OCI-LY3 (cell line): ENCODE measurements around the gene NOXA1.

ENCODE experiments used
- H2AFZ ChIP-seq: fragments of 200-600, 300-600 bp; shearing (Covaris generic); 2 replicates; pipeline ENCODE4 v1.6.0; 2014; ENCODE audit warnings: antibody characterized with exemption, low read depth, low read length
- H3K27ac ChIP-seq: fragments of 200-600, 300-600 bp; sonication (generic); 2 replicates; pipeline ENCODE4 v1.5.1; 2014; ENCODE audit warnings: mild to moderate bottlenecking, low read length, moderate library complexity, mixed read lengths
- H3K27me3 ChIP-seq: fragments of 200-600, 300-600 bp; sonication (generic); 2 replicates; pipeline ENCODE4 v1.6.1; 2014; ENCODE audit warnings: low read depth, low read length, mixed read lengths
- H3K36me3 ChIP-seq: fragments of 200-600, 300-600 bp; sonication (generic); replicated peaks from 2 replicates; pipeline ENCODE3; 2014; ENCODE audit warnings: low read depth, low read length, mixed read lengths
- H3K4me1 ChIP-seq: fragments of 300-600, 200-600 bp; sonication (generic); 2 replicates; pipeline ENCODE4 v1.6.1; 2014; ENCODE audit warnings: low read length, mixed read lengths
- H3K4me2 ChIP-seq: fragments of 200-600, 300-600 bp; sonication (generic); 2 replicates; pipeline ENCODE4 v1.6.1; 2014; ENCODE audit warnings: low read length, mixed read lengths
- H3K4me3 ChIP-seq: fragments of 300-600, 200-600 bp; sonication (generic); 2 replicates; pipeline ENCODE4 v1.5.1; 2014; ENCODE audit warnings: antibody characterized with exemption, mild to moderate bottlenecking, low read length, moderate library complexity
- H3K79me2 ChIP-seq: fragments of 300-600, 200-600 bp; shearing (Covaris generic); 2 replicates; pipeline ENCODE4 v1.6.1; 2014; ENCODE audit warnings: mild to moderate bottlenecking, low read length, mixed read lengths
- H3K9ac ChIP-seq: fragments of 300-600, 200-600 bp; shearing (Covaris generic); 2 replicates; pipeline ENCODE4 v1.6.0; 2014; ENCODE audit warnings: mild to moderate bottlenecking, low read length, moderate library complexity
- H3K9me3 ChIP-seq: fragments of 200-600, 300-600 bp; shearing (Covaris generic); 2 replicates; pipeline ENCODE4 v1.6.1; 2014; ENCODE audit warnings: low read length, mixed read lengths; ENCODE audit not compliant: insufficient read depth
- H4K20me1 ChIP-seq: fragments of 200-600, 300-600 bp; sonication (generic); 2 replicates; pipeline ENCODE4 v1.6.1; 2016; ENCODE audit warnings: low read length, mixed read lengths; ENCODE audit not compliant: insufficient read depth
- EZH2phosphoT487 ChIP-seq: fragments of 200-600 bp; shearing (Covaris generic); IDR thresholded peaks from 2 replicates; pipeline ENCODE4 v1.6.1; 2018; ENCODE audit warnings: antibody characterized with exemption, mixed run types, low read depth
- TF ChIP-seq, protein P1 (sequence below): fragments of 200-600, 300-600 bp; sonication (generic); IDR thresholded peaks from 2 replicates; pipeline ENCODE4 v1.5.1; 2014; ENCODE audit warnings: antibody characterized with exemption, low read length, low read depth

Gene NOXA1, protein sequence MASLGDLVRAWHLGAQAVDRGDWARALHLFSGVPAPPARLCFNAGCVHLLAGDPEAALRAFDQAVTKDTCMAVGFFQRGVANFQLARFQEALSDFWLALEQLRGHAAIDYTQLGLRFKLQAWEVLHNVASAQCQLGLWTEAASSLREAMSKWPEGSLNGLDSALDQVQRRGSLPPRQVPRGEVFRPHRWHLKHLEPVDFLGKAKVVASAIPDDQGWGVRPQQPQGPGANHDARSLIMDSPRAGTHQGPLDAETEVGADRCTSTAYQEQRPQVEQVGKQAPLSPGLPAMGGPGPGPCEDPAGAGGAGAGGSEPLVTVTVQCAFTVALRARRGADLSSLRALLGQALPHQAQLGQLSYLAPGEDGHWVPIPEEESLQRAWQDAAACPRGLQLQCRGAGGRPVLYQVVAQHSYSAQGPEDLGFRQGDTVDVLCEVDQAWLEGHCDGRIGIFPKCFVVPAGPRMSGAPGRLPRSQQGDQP

GRCh38 chr9:137422604-137423513 lies at the start of gene NOXA1, which contains the start of gene EXD3:
NOXA1 (plus strand) TSS chr9:137423393; CDS start chr9:137423530, 137 bp downstream.
EXD3 (minus strand) TSS chr9:137423162; CDS start chr9:137395357, 27,805 bp downstream.
- no peak for TF ChIP-seq EZH2phosphoT487
- TF ChIP-seq, protein P1, sequence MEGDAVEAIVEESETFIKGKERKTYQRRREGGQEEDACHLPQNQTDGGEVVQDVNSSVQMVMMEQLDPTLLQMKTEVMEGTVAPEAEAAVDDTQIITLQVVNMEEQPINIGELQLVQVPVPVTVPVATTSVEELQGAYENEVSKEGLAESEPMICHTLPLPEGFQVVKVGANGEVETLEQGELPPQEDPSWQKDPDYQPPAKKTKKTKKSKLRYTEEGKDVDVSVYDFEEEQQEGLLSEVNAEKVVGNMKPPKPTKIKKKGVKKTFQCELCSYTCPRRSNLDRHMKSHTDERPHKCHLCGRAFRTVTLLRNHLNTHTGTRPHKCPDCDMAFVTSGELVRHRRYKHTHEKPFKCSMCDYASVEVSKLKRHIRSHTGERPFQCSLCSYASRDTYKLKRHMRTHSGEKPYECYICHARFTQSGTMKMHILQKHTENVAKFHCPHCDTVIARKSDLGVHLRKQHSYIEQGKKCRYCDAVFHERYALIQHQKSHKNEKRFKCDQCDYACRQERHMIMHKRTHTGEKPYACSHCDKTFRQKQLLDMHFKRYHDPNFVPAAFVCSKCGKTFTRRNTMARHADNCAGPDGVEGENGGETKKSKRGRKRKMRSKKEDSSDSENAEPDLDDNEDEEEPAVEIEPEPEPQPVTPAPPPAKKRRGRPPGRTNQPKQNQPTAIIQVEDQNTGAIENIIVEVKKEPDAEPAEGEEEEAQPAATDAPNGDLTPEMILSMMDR, result peak; percentile 54
- H3K79me2 ChIP-seq, result peaks cover 15% of the 10 kb centered on the region
- peaks cover 19% of the 10 kb centered on the region for H3K4me1 ChIP-seq
- H2AFZ ChIP-seq, result peak within 1 kb of the TSS; percentile 66
- no peaks in the 10 kb centered on the region for H4K20me1 ChIP-seq
- H3K9ac ChIP-seq, result peak within 1 kb of the TSS; percentile 73
- no peaks in the 10 kb centered on the region for H3K27me3 ChIP-seq
- peak within 1 kb of the TSS; percentile 88 for H3K4me3 ChIP-seq
- peak within 1 kb of the TSS; percentile 75 for H3K4me2 ChIP-seq
- no peak within 1 kb of the TSS for H3K27ac ChIP-seq
- no peaks in the 10 kb centered on the region for H3K9me3 ChIP-seq
- no peaks in the 10 kb centered on the region for H3K36me3 ChIP-seq

GRCh38 chr9:137373611-137373980 lies 49.6 kb upstream of the NOXA1 start:
- TF ChIP-seq, protein P1, result no peak
- TF ChIP-seq EZH2phosphoT487, result no peak

DNA sequence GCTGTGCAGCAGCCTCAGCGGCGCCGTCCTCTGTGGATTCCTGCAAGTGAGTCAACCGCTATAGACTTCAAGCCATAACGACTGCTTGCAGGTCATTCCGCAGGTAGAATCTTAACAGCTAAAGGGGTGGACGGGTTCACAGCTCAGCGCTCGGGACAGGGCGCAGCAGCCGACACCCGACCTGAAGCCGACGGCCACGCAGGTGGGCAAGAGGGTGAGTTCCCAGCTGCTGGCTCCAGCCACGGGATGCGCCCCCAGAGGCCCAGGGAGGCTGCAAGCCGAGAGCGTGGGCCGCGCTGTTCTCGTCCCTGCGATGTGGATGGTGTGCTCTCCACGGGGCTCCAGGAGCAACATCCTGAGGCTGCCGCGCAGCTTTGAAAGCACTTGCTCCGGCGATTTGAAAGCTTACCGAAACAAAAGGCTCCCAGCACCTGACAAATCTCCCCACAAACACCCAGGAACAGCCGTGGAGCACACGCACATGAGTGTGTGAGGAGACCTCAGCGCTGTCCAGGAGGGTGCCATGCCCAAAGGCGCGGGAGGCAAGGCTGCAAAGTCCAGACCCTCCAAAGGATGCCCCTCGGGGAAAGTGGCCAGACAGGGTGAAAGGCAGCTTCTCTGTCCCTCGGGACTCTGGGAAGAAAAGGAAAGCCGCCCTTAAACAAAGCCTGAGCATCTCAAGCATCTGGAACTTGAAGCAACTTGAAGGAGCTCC lies 48.9 kb upstream of the NOXA1 start:
- no peak overlapping the region for H3K27ac ChIP-seq
- no peak overlapping the region for H3K9ac ChIP-seq

More at GRCh38 chr9:137373611-137373980, 49.6 kb upstream of the NOXA1 start:
- Histone ChIP-seq H2AFZ (no peak overlapping the region), H3K27me3 (no peaks in the 10 kb centered on the region), H3K4me3 (no peak overlapping the region), H3K27ac (no peak overlapping the region), H3K9me3 (no peaks in the 10 kb centered on the region), H3K4me2 (no peak overlapping the region), H4K20me1 (no peaks in the 10 kb centered on the region), H3K36me3 (no peaks in the 10 kb centered on the region), H3K79me2 (no peaks in the 10 kb centered on the region), H3K9ac (no peak overlapping the region), H3K4me1 (no peaks in the 10 kb centered on the region)

More for the DNA sequence above, 48.9 kb upstream of the NOXA1 start:
- Histone ChIP-seq H3K27me3 (no peaks in the 10 kb centered on the region), H3K4me1 (no peaks in the 10 kb centered on the region), H3K4me3 (no peak overlapping the region), H3K4me2 (no peak overlapping the region), H2AFZ (no peak overlapping the region), H3K36me3 (no peaks in the 10 kb centered on the region), H4K20me1 (no peaks in the 10 kb centered on the region), H3K79me2 (no peaks in the 10 kb centered on the region), H3K9me3 (no peaks in the 10 kb centered on the region)
- TF ChIP-seq, protein P1, result no peak
- TF ChIP-seq EZH2phosphoT487, result no peak
